Duodenal mucosa (tissue), 2 donors: ENCODE measurements around the gene TST.

ENCODE experiments used
- H3K27ac ChIP-seq: one replicate; pipeline ENCODE4 v1.7.0; 2013; ENCODE audit warnings: low read depth, low read length
- H3K27me3 ChIP-seq, 2 donors: one replicate each; pipeline ENCODE4 v1.7.0; 2013; ENCODE audit warnings: low read length in 2 of 2, control low read depth in 1 of 2; ENCODE audit not compliant: insufficient read depth in 2 of 2, control insufficient read depth in 1 of 2
- H3K36me3 ChIP-seq, 2 donors: one replicate each; pipeline ENCODE4 v1.7.0; 2013; ENCODE audit warnings: low read length in 2 of 2, control low read depth in 1 of 2; ENCODE audit not compliant: insufficient read depth in 2 of 2, control insufficient read depth in 1 of 2
- H3K4me1 ChIP-seq, 2 donors: one replicate each; pipeline ENCODE4 v1.7.0; 2013; ENCODE audit warnings: low read length in 2 of 2, control low read depth in 1 of 2; ENCODE audit not compliant: insufficient read depth in 2 of 2, control insufficient read depth in 1 of 2
- H3K4me3 ChIP-seq, 2 donors: one replicate each; pipeline ENCODE4 v1.7.0; 2013; ENCODE audit warnings: low read length in 2 of 2, low read depth in 1 of 2
- H3K9ac ChIP-seq, 2 donors: one replicate each; pipeline ENCODE4 v1.7.0; 2013; ENCODE audit warnings: low read length in 2 of 2, low read depth in 1 of 2
- H3K9me3 ChIP-seq, 2 donors: one replicate each; pipeline ENCODE4 v1.7.0; 2013; ENCODE audit warnings: low read length in 2 of 2, control low read depth in 1 of 2; ENCODE audit not compliant: control insufficient read depth in 1 of 2

The TST gene

DNA sequence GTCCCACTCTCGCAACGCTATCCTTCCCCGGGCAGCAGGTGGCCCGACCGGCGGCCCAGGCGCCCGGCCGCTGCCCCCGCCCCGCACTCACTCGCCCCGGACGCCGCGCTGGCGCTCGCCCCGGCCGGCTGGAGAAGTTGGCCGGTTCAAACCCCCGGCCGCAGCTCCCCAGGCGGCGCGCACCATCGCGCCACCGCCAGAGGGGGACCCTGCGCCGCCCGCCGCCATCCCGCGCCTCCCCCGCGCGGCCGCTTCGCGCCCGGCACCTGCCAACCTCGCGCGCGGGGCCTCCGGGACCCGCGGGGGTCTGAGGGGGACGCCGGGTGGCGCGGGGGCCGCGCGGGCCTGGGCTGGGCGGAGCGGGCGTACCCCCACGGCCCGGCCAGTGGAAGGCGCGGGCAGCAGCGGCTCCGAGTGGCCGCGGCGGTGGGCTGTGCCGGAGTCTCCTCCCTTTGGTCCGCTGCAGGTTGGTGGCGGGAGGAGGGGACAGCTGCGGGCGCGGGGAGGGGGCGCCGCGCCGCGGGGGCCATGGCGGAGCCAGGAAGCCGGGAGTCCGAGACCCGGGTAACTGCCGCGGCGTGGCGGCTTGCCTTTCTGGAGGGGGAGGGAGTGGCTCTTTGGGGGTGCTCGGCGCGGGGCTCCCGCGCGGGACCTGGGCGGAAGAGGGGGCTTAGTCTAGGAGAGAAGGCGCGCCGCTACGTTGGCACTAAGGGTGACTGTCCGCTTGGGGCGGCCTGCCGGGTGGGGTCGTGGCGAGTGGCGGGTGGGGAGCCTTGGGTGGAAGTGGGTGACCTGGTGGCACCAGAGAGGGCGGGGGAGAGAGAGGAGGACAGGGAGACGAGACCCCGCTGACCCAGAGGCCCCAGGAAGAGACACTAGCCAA, at the start of gene TST, which contains the start of gene MPST:
TST (minus strand) TSS at position 139 of the 883 bp plus-strand sequence. CDS start 715 bp downstream, outside the sequence.
MPST (plus strand) TSS at position 434 of the 883 bp plus-strand sequence; CDS start at position 529, 95 bp downstream.
- Histone ChIP-seq H3K9ac (peak within 1 kb of the TSS; percentile 87 to 91), H3K9me3 (no peaks in the 10 kb centered on the region), H3K27me3 (no peaks in the 10 kb centered on the region), H3K27ac (peak within 1 kb of the TSS; percentile 90), H3K36me3 (peaks cover 0 to 6% of the 10 kb centered on the region in 2 donors), H3K4me1 (peaks cover 53 to 72% of the 10 kb centered on the region in 2 donors), H3K4me3 (peak within 1 kb of the TSS; percentile 91)

DNA sequence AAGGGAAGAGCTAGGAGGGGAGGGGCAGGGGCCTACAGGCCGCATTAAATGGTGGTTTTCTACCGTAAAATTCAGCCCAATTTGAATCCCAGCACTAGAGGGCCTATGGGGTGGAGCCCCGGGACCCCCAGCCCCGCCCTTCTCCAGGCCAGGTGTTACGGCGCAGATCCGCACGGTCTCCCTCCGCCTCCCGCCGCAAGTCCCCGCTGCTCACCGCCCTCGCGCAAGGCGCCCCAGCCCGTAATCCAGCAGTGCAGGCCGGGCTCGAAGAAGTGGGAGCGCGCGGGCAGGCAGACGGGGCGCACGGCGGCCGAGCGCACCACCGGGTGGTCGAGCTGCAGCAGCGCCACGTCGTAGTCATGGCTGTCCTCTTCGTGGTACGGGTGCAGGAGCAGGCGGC, 49.6 kb upstream of the TST start:
- H3K36me3 ChIP-seq, result no peaks in the 10 kb centered on the region

DNA sequence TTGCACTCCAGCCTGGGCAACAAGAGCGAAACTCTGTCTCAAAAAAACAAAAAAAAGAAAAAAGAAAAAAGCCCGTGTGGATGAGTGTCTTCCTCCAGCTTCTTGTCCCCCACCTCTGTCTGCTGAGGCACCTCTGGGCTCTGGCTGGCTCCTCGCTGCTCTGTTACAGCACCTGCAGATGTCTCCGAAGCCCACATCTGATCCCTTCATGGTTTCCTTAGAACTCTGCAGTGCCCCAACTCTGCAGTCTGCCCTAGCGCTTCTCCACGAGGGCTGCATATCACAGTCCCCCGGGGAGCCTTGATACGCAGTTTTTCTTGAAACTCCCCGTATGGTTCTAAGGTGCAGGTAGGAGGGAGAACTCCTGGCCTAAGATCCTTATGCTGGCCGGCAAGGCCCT, 48.2 kb upstream of the TST start:
- Histone ChIP-seq H3K4me3 (no peak overlapping the region), H3K36me3 (no peaks in the 10 kb centered on the region), H3K9me3 (no peaks in the 10 kb centered on the region), H3K4me1 (peaks cover 8 to 11% of the 10 kb centered on the region in 2 donors), H3K9ac (no peak overlapping the region), H3K27ac (no peak overlapping the region), H3K27me3 (peaks cover 13 to 14% of the 10 kb centered on the region in 2 donors)

More for the DNA sequence above, 49.6 kb upstream of the TST start:
- Histone ChIP-seq H3K27me3 (peaks cover 13 to 14% of the 10 kb centered on the region in 2 donors), H3K9ac (no peak overlapping the region), H3K9me3 (no peaks in the 10 kb centered on the region), H3K4me1 (peaks cover 0 to 3% of the 10 kb centered on the region in 2 donors), H3K4me3 (no peak overlapping the region), H3K27ac (no peak overlapping the region)

DNA sequence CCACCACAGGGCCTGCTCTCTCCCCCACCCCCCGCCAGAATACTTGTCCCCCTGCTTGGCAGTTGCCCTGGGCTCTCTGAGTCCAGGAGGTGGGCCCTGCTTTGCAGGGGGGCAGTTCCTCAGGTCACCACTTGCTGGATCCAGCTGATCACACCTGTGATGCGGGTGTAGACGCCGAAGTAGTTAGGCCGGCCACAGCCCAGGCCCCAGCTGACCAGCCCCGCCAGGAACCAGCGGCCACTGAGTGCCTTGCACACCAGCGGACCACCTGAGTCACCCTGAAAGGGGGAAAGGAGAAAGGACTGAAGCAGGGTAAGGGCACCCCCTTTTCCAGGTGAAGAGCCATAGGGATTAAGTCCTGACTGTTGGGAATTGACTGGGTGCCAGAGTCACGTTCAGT, 46.7 kb upstream of the TST start:
- H3K4me3 ChIP-seq, result no peak overlapping the region
- H3K9me3 ChIP-seq, result no peaks in the 10 kb centered on the region
- peaks cover 13 to 14% of the 10 kb centered on the region in 2 donors for H3K27me3 ChIP-seq
- no peak overlapping the region for H3K27ac ChIP-seq
- H3K4me1 ChIP-seq, result peaks cover 8 to 14% of the 10 kb centered on the region in 2 donors
- no peak overlapping the region for H3K9ac ChIP-seq
- H3K36me3 ChIP-seq, result no peaks in the 10 kb centered on the region

DNA sequence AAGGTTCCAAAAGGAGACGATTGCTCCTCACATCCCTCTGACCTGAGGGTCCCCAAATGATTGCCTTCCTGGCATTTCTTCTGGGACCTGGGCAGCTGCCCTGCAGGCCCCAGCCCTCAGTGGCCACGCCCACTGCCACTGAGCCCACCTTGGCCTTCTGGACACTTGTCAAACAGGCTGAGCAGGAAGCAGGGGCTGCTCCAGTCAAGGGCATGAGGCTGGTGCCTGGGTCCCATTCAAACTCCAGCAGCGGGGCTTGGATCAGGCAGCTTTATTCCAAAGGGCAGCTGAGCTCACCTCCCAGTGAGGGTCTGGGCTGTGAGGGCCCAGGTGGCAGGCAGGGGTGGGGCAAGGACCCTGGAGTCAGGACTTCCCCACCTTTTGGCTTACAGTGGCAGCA, 45.9 kb upstream of the TST start:
- no peaks in the 10 kb centered on the region for H3K9me3 ChIP-seq
- no peak overlapping the region for H3K4me3 ChIP-seq
- H3K27ac ChIP-seq, result no peak overlapping the region
- no peak overlapping the region for H3K9ac ChIP-seq
- H3K4me1 ChIP-seq, result peaks cover 8 to 14% of the 10 kb centered on the region in 2 donors
- H3K27me3 ChIP-seq, result peaks cover 13% of the 10 kb centered on the region in 2 donors
- H3K36me3 ChIP-seq, result no peaks in the 10 kb centered on the region

DNA sequence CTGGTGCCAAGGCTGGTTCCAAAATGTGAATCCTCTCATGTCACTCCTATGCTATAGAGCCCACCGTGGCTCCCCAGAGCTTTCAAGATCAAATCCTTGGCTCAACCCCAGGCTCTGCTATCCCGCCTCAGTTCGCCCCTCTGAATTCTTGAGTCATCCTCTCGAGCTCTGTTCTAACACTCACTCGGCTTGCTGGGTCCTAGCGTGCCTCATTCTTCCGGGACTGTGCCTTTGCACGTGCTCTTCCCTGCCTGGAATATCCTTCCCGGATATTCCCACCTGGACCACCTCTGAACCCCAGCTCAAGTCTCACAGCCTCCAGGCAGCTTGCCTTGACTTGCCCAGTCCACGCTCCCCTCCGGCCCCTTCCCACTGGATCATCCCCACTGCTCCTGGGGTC, 45.3 kb upstream of the TST start:
- H3K9ac ChIP-seq, result no peak overlapping the region
- H3K27ac ChIP-seq, result no peak overlapping the region
- no peaks in the 10 kb centered on the region for H3K9me3 ChIP-seq
- no peaks in the 10 kb centered on the region for H3K36me3 ChIP-seq
- peaks cover 8 to 14% of the 10 kb centered on the region in 2 donors for H3K4me1 ChIP-seq
- no peak overlapping the region for H3K4me3 ChIP-seq
- peaks cover 9 to 13% of the 10 kb centered on the region in 2 donors for H3K27me3 ChIP-seq

DNA sequence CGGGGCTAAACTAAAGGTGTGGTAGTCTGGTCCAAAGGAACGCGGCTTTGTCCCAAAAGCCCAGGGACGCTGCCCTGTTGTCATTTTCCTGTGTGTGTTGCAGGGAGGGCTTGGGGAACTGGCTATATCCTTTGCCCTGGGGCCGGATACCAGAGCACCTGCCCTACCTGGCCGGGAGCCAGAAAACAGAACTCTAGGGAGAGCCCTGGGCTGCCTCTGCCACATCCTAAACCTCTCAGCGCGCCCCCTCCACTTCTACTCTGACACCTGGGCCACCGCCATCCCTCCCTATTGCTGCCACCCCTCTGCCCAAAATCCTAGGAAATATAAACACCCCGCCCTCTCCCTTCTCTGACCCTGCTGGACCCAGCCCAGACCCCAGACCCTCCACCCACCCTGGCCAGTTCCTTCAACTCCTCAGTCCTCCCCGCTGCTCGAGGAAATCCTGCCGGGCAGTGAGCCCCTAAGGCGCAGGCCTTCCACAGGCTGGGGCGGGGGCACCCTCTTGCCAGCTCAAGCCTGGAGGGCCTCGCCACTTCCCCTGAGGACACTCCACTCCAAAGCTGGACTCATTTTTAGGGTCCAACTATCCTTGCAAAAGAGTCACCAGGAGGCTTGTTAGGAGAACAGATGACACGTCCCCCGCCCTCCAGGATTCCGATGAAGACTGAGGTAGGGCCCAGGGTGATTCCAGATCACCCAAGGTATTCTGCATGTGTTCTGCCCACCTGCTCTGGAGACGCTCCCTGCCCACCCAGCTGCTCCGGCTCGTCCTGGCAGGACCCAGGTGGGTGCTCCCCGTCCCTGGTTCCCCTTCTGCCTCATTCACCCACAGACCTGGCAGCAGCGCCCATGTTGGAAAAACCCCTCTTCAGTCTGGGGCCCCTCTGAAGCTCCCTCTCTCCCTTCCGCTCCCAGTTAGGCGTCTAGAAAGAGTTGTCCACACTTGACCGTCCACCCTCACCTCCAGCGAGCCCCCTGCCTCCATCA, 44.5 kb upstream of the TST start:
- no peak overlapping the region for H3K27ac ChIP-seq

DNA sequence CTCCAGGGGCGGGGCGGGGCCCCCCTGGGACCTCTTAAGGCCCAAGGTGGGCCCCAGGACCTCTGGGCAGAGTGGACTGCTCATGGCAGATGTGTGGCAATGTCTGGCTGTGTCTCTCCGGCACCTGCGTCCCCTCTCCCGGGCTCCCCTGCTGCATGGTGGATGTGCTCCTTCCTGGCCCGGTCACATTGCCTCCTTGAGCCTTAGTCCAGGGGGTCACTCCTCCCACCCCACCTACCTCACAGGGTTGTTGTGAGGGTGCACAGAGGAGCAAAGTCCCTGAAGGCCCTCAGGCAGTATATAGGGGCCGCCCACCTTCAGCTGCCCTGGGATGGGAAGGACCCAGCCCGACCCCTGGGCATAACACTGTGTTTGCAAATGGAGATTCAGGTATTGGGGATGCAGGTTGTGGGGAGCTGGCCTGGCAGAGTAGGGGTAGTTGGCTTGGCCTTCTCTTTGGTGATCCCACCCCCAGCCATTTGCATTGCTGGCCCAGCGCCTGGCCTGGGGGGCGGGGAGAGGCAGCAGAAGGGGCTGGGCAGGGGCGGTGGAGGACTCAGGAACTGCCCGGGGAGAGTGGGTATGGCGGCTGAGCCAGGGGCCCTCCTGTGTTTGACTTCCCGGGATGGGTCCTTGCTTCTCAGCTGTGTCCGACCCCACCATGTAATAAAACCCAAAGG, 43.6 kb upstream of the TST start:
- H3K27ac ChIP-seq, result no peak overlapping the region
- peaks cover 2 to 3% of the 10 kb centered on the region in 2 donors for H3K27me3 ChIP-seq
- no peaks in the 10 kb centered on the region for H3K9me3 ChIP-seq
- H3K36me3 ChIP-seq, result peaks cover 0 to 2% of the 10 kb centered on the region in 2 donors
- H3K9ac ChIP-seq, result peak overlapping the region in 1 of 2 donors; percentile 4
- H3K4me1 ChIP-seq, result peaks cover 8 to 11% of the 10 kb centered on the region in 2 donors
- H3K4me3 ChIP-seq, result no peak overlapping the region

More for the DNA sequence above, 44.5 kb upstream of the TST start:
- Histone ChIP-seq H3K27me3 (peaks cover 8 to 11% of the 10 kb centered on the region in 2 donors), H3K4me3 (no peak overlapping the region), H3K4me1 (peaks cover 8 to 13% of the 10 kb centered on the region in 2 donors), H3K9ac (no peak overlapping the region), H3K9me3 (no peaks in the 10 kb centered on the region), H3K36me3 (no peaks in the 10 kb centered on the region)

DNA sequence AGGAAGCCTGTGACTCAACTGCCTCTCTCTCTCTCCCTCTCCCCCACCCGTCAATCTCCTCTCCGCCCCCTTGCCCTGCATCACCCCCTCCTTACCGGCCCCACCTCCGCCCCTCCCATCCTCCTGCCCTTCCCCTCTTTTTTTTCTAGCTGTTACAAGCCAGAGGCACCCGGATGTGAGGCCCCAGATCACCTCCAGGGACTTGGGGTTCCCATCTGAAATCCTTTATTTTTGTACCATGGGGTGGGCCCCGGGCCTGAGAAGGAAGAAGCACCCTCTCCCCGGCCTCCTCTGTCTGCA, 43.1 kb upstream of the TST start:
- Histone ChIP-seq H3K4me1 (peaks cover 8 to 11% of the 10 kb centered on the region in 2 donors), H3K4me3 (no peak overlapping the region), H3K9me3 (no peaks in the 10 kb centered on the region), H3K36me3 (peaks cover 0 to 7% of the 10 kb centered on the region in 2 donors), H3K27me3 (peaks cover 0 to 3% of the 10 kb centered on the region in 2 donors), H3K27ac (no peak overlapping the region), H3K9ac (no peak overlapping the region)
